Esophagus muscularis mucosa (tissue), 3 donors: Measurements from ENCODE around the gene DKKL1.

Experiments
- EP300 ChIP-seq: sonication (generic); formaldehyde crosslinking; IDR thresholded peaks from one replicate; pipeline ENCODE4 v1.6.1; 2017; ENCODE audit warnings: antibody characterized with exemption
- POLR2A ChIP-seq: fragments of 450-650 bp; IDR thresholded peaks from one replicate; pipeline ENCODE4 v1.6.1; 2017; ENCODE audit warnings: antibody characterized with exemption, moderate library complexity, mild to moderate bottlenecking, low read depth
- POLR2AphosphoS5 ChIP-seq, 2 donors: sonication (generic); formaldehyde crosslinking; IDR thresholded peaks; one replicate each; pipeline ENCODE4 v1.6.1; 2017; ENCODE audit warnings: antibody characterized with exemption in 2 of 2

- no peak for TF ChIP-seq EP300
- no peak for TF ChIP-seq POLR2A
- no peak for TF ChIP-seq POLR2AphosphoS5 (IDR thresholded peaks at IDR 0.05)
These were observed 50.6 kb downstream of the DKKL1 start for GRCh38 chr19:49414256-49414655.
